HG03103 (cell line): ENCODE measurements around the gene TUT4.

Experiments used
- ATAC-seq: cut with Tn5 transposase; IDR thresholded peaks from one replicate; pipeline ENCODE4 v1.9.1; 2021; ENCODE audit warnings: low read depth; ENCODE audit not compliant: unreplicated experiment

TUT4 gene

DNA sequence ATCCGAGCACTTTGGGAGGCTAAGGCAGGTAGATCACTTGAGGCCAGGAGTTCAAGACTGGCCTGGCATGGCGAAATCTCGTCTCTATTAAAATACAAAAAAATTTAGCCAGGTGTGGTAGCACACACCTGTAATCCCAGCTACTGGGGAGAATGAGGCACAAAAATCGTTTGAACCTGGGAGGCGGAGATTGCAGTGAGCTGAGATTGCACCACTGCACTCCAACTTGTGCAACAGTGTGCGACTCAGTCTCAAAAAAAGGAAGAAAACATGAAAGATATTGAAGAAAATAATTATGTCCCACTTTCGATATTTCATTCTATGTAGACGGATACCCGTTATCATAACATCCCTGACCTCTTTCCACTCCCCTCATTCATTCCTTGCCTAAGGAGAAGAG lies 19.2 kb downstream of the TUT4 start:
- ATAC-seq, result no peak

DNA sequence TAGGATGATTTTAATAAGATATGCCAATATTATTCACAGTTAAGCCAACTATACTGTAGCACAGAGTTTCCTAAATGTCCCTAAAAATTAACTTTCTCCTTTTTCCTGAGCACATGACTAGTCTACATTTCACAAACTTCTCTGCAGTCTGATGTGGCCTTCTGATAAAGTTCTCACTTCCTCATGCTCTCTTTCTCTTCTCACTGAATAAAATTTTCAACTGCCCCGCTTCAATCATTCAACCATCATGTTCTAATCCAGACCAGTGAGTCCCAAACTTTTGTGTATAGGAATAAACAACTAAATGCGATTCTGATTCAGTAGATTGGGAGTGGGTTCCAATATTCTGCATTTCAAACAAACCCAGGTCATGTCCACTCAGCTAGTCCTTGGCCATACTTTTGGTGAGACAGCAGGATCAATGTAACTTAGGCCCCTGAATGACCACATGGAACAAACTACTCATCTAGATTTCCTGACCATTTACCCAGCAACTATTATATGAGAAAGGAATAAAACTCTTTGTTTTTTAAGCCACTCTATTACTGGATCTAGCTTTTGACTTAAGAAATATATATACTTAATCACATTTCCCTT lies 20.1 kb downstream of the TUT4 start:
- ATAC-seq, result no peak

DNA sequence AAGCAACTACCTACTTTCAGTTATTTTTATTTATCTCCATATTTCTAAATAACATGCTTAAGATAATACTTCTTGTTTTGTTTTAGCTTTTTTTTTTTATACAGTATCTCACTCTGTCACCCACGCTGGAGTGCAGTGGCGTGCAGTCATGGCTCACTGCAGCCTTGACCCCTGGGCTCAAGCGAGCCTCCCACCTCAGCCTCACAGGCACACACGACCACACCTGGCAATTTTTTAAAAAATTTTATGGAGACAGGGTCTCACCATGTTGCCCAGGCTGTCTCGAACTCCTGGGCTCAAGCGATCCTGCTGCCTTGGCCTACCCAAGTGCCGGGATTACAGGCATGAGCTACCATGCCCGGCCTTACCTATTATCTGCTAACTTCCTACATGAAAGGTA lies 20.6 kb downstream of the TUT4 start:
- no peak for ATAC-seq

DNA sequence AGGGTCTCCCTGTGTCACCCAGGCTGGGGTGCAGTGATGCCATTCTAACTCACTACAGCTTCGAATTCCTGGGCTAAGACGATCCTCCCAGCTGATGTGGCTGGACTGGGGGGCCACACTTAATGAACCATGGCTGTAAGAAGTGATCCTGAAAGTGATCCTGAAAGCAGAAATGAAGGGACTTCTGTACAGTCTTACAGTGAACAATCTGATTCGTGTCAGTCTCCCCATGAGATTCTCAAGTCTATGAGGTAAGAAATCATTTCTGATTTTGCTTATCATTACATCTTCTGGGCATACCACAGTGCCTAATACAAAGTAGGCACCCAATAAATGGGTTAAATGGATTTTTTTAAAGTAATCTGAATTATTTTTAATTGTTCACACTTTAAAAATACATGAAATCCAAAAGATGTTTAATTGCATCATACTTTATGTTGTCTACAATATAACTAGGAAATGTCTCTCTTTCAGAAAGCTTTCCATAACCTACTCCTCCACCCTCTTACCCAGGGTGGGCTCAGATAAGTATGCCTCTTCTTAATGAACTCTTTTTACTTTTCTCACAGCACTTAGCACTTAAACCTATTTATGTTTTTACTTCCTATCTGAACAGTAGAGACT lies 21.5 kb downstream of the TUT4 start:
- ATAC-seq, result no peak

DNA sequence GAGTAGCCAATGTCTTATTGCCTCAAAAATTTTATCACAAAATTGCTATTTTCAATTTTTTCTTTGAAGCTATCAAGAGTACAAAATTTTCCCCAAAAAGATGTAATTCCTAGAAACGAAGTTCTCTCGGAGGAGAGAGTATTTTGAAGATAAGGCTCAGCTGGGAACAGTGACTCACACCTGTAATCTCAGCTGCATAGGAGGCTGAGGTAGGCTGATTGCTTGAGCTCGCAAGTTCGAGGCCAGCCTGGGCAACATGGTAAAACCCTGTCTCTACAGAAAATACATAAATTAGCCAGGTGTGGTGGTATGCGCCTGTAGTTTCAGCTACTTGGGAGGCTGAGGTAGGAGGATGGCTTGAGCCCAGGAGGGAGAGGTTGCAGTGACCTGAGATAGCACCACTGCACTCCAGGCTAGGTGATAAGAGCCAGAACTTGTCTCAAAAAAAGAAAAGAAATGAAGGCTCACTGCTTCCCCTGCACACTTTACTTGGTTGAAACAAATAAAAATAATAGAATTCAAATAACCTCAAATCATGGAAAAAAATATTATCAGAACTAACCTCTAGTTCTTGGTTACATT lies 22.2 kb downstream of the TUT4 start:
- no peak for ATAC-seq

DNA sequence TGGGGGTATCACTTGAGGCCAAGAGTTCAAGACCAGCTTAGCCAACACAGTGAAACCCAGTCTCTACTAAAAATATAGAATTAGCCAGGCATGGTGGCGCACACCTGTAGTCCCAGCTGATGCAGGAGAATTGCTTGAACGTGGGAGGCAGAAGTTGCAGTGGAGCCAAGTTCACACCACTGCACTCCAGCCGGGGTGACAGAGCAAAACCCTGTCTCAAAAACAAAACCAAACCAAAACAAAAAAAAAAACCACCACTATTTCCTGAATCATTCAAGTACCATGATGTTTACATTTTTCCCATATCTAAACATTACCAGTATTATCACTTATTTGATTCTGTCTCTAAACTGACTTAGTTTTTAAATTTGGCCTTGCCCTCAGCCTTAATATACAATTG lies 29.5 kb downstream of the TUT4 start:
- no peak for ATAC-seq

DNA sequence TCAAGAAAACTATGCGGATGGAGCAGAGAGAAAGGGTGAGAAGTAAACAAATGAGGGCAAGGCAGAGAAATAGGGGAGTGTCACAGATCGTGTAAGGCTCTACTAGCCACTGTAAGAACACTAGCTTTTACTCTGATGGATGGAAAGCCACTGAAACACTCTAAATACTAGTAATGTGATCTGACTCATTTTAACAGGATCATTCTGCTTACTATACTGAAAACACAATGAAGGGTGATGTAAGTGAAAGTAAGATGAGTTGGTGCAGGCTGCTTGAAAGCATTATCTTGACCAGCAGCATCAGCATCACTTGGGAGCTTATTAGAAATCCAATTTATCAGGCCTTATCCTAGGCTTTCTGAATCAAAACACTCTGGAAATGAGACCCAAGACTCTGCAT lies 32.7 kb downstream of the TUT4 start:
- ATAC-seq, result no peak

DNA sequence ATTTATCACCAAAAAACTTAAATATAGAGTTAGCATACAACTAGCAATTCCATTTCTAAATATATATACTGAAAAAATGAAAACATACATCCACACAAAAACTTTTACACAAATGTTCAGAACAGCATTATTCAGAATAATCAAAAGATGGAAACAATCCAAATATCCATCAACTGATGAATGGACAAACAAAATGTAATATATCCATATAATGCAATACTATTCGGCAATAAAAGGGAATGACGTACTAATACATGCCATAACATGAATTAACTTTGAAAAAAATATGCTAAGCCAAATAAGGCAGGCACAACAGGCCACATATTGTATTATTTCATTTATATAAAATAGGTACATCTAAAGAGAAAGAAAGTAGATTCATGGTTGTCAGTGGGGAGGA lies 33.9 kb downstream of the TUT4 start:
- no peak for ATAC-seq

DNA sequence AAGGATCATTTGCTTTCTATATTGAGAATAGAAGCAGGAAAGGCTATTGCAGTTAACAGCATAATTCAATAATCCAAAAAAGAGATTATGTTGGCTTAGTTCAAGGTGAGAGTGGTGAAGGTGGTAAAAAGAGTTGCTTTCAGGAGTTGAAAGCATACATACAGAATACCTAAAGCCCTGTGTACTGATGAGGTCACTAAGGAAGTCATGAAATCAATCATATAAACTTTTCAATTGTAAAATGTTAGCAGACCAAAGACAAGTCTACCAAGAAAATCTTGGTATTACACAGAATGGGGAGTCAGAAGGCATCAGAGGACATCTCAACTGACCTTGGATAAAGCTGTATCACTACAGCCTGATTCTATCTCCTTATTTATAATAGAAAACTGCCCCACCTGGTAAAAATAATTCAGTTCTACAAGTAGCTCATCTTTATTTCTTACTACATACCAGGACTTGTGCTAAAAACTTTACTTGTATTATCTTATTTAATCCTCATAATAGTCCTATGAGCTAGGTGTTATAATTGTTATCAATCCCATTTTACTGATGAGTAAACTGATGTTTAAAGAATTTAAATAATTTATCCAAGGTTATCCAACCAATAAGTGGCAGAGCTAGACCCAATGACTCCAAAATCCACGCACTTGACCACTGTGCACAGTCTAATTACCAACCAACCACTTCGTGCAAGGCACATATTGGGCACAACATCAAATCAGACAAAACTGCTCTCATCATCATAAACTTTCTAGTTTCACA lies 40.9 kb downstream of the TUT4 start:
- no peak for ATAC-seq

DNA sequence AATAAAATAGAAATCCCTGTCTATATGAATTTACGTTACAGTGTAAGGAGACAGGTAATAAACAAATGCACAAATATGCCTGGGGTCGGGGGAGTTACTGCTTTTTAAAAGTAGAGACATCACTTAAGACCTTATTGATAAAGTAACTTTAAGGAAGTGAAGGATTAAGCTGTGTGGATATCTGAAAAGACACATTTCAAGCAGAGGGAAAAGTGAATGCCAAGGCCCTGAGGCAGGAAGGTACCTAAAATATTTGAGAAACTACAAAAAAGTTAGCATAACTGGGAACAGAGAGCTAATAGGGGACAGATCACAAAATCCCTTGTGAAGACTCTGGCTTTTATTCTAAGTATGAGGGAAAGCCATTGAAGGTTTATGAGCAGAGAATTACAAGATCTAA lies 41.5 kb downstream of the TUT4 start:
- ATAC-seq, result no peak

DNA sequence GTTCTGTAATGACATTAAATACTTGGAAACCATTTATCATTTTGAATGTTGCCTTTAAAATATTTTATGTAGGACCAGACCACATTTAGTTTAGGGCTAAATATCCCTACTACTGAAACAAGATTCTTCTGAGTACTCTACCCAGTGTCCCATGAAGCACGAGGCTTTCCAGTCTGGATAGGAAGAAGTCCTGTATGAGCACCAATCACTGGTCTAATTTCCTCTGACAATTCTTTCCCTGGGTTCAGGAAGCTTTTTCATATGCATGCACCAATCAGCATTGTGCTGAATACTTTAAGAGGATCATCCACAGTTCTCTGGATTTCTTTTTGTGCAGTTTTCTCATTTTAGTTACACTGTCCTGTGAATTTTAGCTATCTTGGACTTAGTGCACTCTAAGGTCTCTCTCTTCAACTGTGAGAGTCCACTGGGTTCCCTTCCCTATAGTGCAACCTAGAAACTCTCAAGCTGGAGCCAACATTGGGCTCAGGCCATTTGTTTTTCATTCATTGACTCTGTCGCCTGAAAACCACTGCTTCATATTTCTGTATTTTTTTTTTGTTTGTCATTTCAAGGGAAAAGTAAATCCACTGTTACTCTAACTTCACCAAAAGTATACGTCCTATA lies 45.9 kb downstream of the TUT4 start:
- no peak for ATAC-seq

DNA sequence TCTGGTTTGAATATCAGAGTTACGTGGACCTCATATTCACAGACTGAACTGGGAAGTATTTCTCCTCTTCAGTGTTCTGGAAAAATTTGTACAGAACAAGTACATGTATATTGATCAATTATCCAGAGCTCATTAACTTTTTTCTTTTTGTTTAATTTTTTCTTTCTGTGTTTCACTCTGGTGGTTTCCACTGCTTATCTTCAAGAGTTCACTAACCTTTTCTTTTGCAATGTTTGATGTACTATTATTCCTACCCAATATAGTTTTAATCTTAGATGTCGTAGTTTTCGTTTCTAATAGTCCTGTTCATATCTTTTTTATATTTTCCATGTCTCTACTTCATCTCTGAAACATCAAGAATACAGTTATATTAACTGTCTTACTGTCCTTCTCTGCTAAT lies 46.5 kb downstream of the TUT4 start:
- ATAC-seq, result no peak

DNA sequence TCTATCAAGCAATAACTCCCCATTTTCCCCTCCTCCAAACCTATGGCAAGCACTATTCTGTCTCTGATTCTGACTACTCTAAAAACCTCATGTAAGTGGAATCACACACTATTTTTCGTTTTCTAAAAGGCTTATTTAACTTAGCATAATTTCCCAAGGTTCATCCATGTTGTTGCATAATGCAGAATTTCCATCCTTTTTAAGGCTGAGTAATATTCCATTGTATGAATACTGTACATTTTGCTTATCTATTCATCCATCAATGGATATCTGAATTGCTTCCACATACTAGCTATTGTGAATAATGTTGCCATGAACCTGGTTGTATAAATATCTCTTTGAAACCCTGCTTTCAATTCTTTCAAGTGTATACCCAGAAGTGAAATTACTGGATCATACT lies 48.2 kb downstream of the TUT4 start:
- ATAC-seq, result no peak

DNA sequence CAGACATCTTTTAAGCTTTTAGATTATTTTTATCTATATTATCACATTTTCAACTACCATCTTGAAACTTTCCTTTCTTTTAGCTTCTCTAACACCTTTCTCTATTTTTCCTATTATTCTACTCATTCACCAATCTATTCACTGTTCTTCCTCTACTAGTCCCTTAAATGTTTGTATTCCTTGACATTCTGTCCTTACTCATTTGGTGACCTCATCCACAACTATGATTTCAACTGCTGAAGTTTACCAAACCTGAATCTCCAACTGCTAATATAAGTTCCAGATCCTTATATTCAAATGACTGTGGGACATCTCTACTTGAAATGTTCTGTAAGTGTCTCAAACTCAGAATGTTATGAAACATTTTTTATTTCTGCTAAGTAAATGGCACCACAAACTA lies 49.2 kb downstream of the TUT4 start:
- no peak for ATAC-seq

DNA sequence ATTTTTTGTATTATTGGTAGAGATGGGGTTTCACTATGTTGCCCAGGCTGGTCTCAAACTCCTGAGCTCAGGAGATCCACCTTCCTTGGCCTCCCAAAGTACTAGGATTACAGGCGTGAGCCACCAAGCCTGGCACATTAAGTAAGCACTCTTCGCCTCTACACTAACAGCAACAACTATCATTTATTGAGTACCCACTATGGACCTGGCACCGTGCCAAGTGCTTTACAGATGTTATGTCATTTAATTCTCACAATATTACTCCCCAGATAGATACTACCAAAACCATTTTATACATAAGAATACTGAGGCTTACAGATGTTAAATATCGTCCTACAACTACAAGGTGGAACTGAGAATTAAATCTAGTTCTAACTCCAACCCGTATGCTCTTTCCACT lies 50.1 kb downstream of the TUT4 start:
- no peak for ATAC-seq

DNA sequence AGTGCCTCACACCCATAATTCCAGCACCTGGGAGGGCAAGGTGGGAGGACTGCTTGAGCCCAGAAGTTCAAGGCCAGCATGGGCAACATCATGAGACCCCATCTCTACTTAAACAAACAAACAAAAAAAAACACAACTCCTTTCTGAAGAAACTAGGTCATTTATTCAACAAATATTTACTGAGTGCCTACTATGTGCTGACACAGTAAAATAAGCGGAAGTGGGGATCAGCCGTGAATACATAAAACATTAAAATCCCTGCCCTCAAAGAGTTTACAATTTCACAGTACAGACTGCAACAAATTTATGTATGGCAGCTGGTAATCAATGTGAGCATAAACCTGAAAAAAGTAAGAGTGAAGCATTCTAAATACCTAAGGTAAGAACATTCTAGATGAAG lies 65.3 kb downstream of the TUT4 start:
- ATAC-seq, result no peak

DNA sequence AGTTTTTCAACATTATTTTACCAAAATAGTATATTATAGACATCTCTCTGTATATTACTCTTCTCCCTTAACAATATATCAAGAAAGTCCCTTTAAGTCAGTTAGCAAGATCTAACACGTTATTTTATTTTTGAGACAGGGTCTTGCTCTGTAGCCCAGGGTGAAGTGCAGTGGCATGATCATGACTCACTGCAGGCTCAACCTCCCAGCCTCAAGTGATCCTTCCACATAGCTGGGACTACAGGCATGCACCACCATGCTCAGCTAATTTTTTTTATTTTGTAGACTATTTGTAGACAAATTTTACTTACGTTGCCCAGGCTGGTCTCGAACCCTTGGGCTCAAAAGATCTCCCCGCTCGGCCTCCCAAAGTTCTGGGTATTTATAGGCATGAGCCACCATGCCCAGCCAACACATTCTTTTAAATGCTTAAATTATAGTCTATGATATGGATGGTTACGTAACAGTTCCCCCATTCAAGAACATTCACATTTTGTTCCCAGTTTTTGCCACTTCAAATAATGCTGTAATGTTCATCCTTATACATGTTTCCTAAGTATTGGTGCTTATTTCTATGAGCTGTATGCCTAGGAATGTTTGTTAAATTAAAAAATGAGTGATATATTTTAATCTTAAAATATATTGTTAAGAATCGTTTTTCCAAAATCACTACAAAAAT lies 70.4 kb downstream of the TUT4 start:
- no peak for ATAC-seq

DNA sequence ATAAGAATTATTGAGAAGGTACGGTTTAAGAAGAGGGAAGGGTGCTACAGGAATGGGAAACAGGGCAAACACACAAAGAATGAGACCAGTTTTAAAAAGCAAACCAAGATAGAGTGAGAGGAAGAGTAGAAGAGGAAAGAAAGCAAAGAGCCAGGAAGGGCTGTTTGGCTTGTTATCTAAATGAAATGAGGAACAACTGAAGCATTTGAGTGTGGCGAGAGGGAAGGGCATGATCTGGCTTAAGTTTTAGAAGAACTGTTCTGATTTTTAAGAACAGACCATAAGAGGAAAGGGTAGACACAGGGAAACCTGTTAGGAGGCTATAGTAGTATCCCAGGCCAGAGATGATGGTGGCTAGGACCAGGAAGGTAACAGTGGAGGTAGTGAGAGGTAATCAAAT lies 73.8 kb downstream of the TUT4 start:
- no peak for ATAC-seq

DNA sequence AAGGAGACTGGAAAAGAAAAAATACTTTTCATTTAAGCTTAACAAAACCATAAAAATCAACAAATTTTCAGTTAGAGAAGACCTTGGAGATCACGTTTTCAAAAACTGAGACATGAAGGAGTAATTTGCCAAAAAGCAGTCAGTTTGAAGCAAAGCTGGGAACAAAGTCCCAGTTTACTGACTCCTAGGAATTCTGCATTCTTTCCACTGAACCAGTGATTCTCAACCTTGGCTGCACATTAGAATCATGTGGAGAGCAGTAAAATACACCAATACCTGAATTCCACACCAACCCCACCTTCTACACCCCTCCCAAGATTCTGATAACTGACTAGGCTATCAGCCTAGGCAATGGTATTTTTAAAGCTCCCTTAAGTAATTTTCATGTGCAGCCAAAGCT lies 75.0 kb downstream of the TUT4 start:
- ATAC-seq, result no peak

DNA sequence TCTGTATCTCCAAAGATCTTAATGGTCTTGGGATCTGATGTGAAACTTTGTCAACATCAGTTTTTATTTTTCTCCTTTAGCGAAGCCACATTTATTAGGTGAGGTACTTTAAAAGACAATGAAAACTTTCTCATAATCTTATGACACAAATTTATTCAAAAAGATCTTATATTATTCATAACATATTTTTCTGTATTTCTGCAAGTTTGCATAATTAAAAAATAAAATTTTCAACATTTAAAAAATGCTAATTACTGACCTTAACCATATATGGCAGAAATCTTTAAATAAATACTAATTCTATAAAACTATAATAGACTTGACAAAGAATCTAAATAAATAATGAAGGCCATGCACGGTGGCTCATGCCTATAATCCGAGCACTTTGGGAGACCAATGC lies 75.9 kb downstream of the TUT4 start:
- ATAC-seq, result no peak

DNA sequence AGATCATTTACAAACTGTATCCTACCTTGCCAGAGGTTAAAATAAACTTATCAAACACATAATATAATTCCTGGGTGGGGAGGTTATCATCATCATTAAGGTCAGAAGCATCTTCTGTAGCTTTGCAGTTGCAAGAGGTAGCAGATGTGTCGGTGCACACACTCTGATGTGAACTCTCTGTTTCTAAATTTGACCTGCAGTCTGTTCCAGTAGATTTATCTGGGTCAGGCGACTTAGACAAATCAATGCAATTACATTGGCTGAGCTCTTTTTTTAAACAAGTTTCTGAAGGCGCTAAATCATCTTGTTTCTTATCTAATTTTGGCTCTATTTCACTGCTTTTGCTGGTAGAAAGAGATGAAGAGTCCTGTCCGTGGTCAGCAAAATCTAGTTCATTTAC lies 78.1 kb downstream of the TUT4 start:
- ATAC-seq, result no peak
